HepG2 (cell line): ENCODE results near the gene PTPRCAP. TPM values are rescaled to one million over a fixed set of nuclear protein-coding genes. Genes with fewer than 3 reads are reported as not detected.

Experiments
- CBX1 ChIP-seq: IDR thresholded peaks from one replicate; pipeline ENCODE4 v1.6.1; 2016; ENCODE audit warnings: antibody characterized with exemption, low read depth
- CHD4 ChIP-seq: fragments of 200-600 bp; sonication (generic); IDR thresholded peaks from 2 replicates; pipeline ENCODE4 v1.7.0; 2017; ENCODE audit warnings: mild to moderate bottlenecking, low read length, borderline replicate concordance
- ELF4 ChIP-seq: sonication (generic); formaldehyde crosslinking; IDR thresholded peaks from 2 replicates; pipeline ENCODE4 v1.5.0; 2020; ENCODE audit warnings: missing genetic modification reagents, mild to moderate bottlenecking, moderate library complexity, borderline replicate concordance
- HNRNPL ChIP-seq: fragments of 200-400 bp; formaldehyde crosslinking; IDR thresholded peaks from 2 replicates; pipeline ENCODE4 v1.6.1; 2017; ENCODE audit warnings: mild to moderate bottlenecking, low read depth, low read length
- KDM5A ChIP-seq: fragments of 200-600 bp; sonication (generic); IDR thresholded peaks from 2 replicates; pipeline ENCODE4 v1.7.0; 2018; ENCODE audit warnings: antibody characterized with exemption, mild to moderate bottlenecking, low read length, borderline replicate concordance
- MXD4 ChIP-seq: IDR thresholded peaks from 2 replicates; pipeline ENCODE4 v1.6.1; 2016; ENCODE audit warnings: mild to moderate bottlenecking, missing biosample characterization, missing genetic modification reagents
- PRMT3 ChIP-seq: sonication (generic); formaldehyde crosslinking; IDR thresholded peaks from 2 replicates; pipeline ENCODE4 v1.8.1; 2022; ENCODE audit warnings: low read depth, mild to moderate bottlenecking, moderate library complexity, missing genetic modification reagents, borderline replicate concordance
- RFXAP ChIP-seq: sonication (generic); formaldehyde crosslinking; IDR thresholded peaks from 2 replicates; pipeline ENCODE4 v1.4.0; 2020; ENCODE audit warnings: missing genetic modification reagents, borderline replicate concordance
- ZNF143 ChIP-seq: sonication (generic); formaldehyde crosslinking; IDR thresholded peaks from 2 replicates; pipeline ENCODE4 v1.4.0; 2020; ENCODE audit warnings: missing genetic modification reagents
- ZNF225 ChIP-seq: sonication (generic); formaldehyde crosslinking; IDR thresholded peaks from 2 replicates; pipeline ENCODE4 v1.4.0; 2020; ENCODE audit warnings: mild to moderate bottlenecking, missing genetic modification reagents
- ZNF572 ChIP-seq: sonication (generic); formaldehyde crosslinking; IDR thresholded peaks from 2 replicates; pipeline ENCODE4 v1.5.1; 2020; ENCODE audit warnings: mild to moderate bottlenecking, missing genetic modification reagents
- ZNF878 ChIP-seq: sonication (generic); formaldehyde crosslinking; IDR thresholded peaks from 2 replicates; pipeline ENCODE4 v1.8.1; 2023; ENCODE audit warnings: mild to moderate bottlenecking, missing genetic modification reagents, moderate library complexity
- polyA plus RNA-seq, 8 experiments: library from polyadenylated mRNA; depleted of rRNA in 3 of 8; stranded (reverse) in 7 of 8; unstranded in 1 of 8; fragments of >200 nt; fragmentation: Illumina TruSeq in 4 of 8; extraction: Trizol in 4 of 8; gene quantifications; 2 replicates each; pipeline versions ENCODE4 v1.2.1 to v1.2.3, GENCODE V29; 2011 to 2016; ENCODE audit warnings: low read depth in 4 of 8, missing spikeins in 1 of 8, mixed read lengths in 1 of 8; ENCODE audit not compliant: insufficient read depth in 1 of 8
- total RNA-seq, 5 experiments: library from RNA; depleted of rRNA; stranded (reverse); fragments of >200 nt; fragmentation: Illumina TruSeq; extraction: Trizol; gene quantifications; 2 replicates each; pipeline ENCODE4 v1.2.3, GENCODE V29; 2016; ENCODE audit warnings: low read depth in 1 of 5
- TF ChIP-seq, protein P1 (sequence below): sonication (generic); formaldehyde crosslinking; IDR thresholded peaks from 2 replicates; pipeline ENCODE4 v1.8.1; 2022; ENCODE audit warnings: low read depth, mild to moderate bottlenecking, missing genetic modification reagents
- TF ChIP-seq, protein P2 (sequence below): sonication (generic); formaldehyde crosslinking; IDR thresholded peaks from 2 replicates; pipeline ENCODE4 v1.8.1; 2022; ENCODE audit warnings: mild to moderate bottlenecking, missing genetic modification reagents
- TF ChIP-seq, protein P3 (sequence below): sonication (generic); formaldehyde crosslinking; conservative IDR thresholded peaks from 2 replicates; pipeline ENCODE4 v1.8.0; 2022; ENCODE audit warnings: low read depth, missing genetic modification reagents
- TF ChIP-seq, protein P4 (sequence below), 2 experiments: sonication (generic) in 1 of 2; formaldehyde crosslinking in 1 of 2; IDR thresholded peaks; 2 replicates each; pipeline versions ENCODE4 v1.4.0 to v1.6.1; 2018 to 2020; ENCODE audit warnings: missing genetic modification reagents in 2 of 2, borderline replicate concordance in 1 of 2, low read depth in 1 of 2, mild to moderate bottlenecking in 1 of 2, missing biosample characterization in 1 of 2
- TF ChIP-seq, protein P5 (sequence below): sonication (generic); formaldehyde crosslinking; IDR thresholded peaks from 2 replicates; pipeline ENCODE4 v1.5.0; 2020; ENCODE audit warnings: missing genetic modification reagents

Gene PTPRCAP
- total and polyA plus RNA-seq, 2 of the 13 experiments (the other 11 are each of a cell fraction or from before 2014, with no cell fraction given) = 0.60 to 0.70 TPM

DNA sequence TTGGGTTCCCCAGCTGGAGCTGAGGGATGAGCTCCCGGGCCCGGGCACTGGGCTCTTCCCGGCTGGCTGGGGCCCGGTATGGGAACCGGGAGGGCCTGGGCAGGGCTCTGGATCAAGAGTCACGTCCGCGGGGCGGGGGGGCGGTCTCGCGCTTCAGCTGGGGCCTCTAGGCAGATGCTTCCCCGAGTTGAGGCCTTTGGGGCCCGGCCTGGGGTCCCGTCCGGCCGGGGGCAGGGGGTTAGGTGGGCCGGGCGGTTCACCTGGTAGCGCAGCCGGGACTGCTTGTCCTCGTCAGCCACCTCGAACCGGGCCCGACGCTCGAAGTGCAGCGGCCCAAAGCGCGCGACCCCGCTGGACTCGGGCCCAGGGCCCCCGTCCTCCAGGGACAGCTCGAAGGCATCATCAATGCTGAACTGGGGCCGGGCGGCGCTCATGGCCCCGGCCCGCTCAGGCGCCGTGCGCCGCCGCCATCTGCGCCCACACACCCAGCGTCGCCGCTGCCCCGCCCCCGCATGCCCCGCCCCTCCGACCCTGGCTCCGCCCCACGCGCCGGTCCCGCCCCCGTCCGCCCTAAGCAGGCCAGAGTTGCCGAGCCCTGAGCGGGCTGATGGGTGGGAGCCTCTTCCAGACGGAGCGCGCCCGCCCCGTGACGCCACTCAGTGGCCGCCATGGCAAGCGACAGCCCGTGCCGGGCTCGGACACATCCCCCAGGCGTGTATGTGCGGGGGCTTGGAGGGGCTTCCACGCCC is 31.5 kb upstream of the PTPRCAP start, which contains the start of gene TMEM134 (continued):
- TF ChIP-seq, protein P1, sequence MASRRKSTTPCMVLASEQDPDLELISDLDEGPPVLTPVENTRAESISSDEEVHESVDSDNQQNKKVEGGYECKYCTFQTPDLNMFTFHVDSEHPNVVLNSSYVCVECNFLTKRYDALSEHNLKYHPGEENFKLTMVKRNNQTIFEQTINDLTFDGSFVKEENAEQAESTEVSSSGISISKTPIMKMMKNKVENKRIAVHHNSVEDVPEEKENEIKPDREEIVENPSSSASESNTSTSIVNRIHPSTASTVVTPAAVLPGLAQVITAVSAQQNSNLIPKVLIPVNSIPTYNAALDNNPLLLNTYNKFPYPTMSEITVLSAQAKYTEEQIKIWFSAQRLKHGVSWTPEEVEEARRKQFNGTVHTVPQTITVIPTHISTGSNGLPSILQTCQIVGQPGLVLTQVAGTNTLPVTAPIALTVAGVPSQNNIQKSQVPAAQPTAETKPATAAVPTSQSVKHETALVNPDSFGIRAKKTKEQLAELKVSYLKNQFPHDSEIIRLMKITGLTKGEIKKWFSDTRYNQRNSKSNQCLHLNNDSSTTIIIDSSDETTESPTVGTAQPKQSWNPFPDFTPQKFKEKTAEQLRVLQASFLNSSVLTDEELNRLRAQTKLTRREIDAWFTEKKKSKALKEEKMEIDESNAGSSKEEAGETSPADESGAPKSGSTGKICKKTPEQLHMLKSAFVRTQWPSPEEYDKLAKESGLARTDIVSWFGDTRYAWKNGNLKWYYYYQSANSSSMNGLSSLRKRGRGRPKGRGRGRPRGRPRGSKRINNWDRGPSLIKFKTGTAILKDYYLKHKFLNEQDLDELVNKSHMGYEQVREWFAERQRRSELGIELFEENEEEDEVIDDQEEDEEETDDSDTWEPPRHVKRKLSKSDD (CRISPR knock-in tag) = peak; percentile 88; the same call in 1 of the 2 replicates
- no peak; the same call in 1 of the 2 replicates for TF ChIP-seq ZNF878 (CRISPR knock-in tag)
- no peak for TF ChIP-seq ZNF225 (CRISPR knock-in tag)
- 0 out of 2 replicates have a peak, but pooled peaks have one; percentile 55 for TF ChIP-seq ZNF572 (CRISPR knock-in tag)
- no peak for TF ChIP-seq ELF4
- TF ChIP-seq RFXAP = 0 out of 2 replicates have a peak, but pooled peaks have one; percentile 41
- TF ChIP-seq PRMT3 (CRISPR knock-in tag) = no peak
- no peak for TF ChIP-seq MXD4 (CRISPR knock-in tag)
- peak; percentile 63 for TF ChIP-seq ZNF143 (CRISPR knock-in tag)
- peak; percentile 55; the same call in 1 of the 2 replicates for TF ChIP-seq KDM5A
- TF ChIP-seq CBX1 = peak; percentile 57
- TF ChIP-seq, protein P2, sequence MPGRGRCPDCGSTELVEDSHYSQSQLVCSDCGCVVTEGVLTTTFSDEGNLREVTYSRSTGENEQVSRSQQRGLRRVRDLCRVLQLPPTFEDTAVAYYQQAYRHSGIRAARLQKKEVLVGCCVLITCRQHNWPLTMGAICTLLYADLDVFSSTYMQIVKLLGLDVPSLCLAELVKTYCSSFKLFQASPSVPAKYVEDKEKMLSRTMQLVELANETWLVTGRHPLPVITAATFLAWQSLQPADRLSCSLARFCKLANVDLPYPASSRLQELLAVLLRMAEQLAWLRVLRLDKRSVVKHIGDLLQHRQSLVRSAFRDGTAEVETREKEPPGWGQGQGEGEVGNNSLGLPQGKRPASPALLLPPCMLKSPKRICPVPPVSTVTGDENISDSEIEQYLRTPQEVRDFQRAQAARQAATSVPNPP (CRISPR knock-in tag) = no peak
- TF ChIP-seq, protein P3, sequence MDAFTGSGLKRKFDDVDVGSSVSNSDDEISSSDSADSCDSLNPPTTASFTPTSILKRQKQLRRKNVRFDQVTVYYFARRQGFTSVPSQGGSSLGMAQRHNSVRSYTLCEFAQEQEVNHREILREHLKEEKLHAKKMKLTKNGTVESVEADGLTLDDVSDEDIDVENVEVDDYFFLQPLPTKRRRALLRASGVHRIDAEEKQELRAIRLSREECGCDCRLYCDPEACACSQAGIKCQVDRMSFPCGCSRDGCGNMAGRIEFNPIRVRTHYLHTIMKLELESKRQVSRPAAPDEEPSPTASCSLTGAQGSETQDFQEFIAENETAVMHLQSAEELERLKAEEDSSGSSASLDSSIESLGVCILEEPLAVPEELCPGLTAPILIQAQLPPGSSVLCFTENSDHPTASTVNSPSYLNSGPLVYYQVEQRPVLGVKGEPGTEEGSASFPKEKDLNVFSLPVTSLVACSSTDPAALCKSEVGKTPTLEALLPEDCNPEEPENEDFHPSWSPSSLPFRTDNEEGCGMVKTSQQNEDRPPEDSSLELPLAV = no peak
- TF ChIP-seq, protein P4, sequence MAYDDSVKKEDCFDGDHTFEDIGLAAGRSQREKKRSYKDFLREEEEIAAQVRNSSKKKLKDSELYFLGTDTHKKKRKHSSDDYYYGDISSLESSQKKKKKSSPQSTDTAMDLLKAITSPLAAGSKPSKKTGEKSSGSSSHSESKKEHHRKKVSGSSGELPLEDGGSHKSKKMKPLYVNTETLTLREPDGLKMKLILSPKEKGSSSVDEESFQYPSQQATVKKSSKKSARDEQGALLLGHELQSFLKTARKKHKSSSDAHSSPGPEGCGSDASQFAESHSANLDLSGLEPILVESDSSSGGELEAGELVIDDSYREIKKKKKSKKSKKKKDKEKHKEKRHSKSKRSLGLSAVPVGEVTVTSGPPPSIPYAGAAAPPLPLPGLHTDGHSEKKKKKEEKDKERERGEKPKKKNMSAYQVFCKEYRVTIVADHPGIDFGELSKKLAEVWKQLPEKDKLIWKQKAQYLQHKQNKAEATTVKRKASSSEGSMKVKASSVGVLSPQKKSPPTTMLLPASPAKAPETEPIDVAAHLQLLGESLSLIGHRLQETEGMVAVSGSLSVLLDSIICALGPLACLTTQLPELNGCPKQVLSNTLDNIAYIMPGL (CRISPR knock-in tag; IDR thresholded peaks at IDR 0.05; ENCODE audit: borderline replicate concordance in 1 of 2, low read depth in 1 of 2) = peak; percentile 69 to 82; a peak in 3 of 4 replicates
- TF ChIP-seq, protein P5, sequence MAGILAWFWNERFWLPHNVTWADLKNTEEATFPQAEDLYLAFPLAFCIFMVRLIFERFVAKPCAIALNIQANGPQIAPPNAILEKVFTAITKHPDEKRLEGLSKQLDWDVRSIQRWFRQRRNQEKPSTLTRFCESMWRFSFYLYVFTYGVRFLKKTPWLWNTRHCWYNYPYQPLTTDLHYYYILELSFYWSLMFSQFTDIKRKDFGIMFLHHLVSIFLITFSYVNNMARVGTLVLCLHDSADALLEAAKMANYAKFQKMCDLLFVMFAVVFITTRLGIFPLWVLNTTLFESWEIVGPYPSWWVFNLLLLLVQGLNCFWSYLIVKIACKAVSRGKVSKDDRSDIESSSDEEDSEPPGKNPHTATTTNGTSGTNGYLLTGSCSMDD (CRISPR knock-in tag) = no peak
- no peak for TF ChIP-seq CHD4
- no peak for TF ChIP-seq HNRNPL
